K562 (cell line): Measurements from ENCODE around the gene FDX2. TPM values are rescaled to one million over a fixed set of nuclear protein-coding genes. Genes with fewer than 3 reads are reported as not detected.
A peak's percentile ranks its signal among the peaks of the same experiment; 100 is the strongest.

ENCODE experiments used
- ARID1B ChIP-seq: fragments of 450-650 bp; IDR thresholded peaks from 2 replicates; pipeline ENCODE4 v1.6.1; 2016; ENCODE audit warnings: antibody characterized with exemption, mild to moderate bottlenecking, inconsistent platforms
- CTCFL ChIP-seq: IDR thresholded peaks from 2 replicates; pipeline ENCODE4 v1.6.1; 2011; ENCODE audit warnings: borderline replicate concordance, low read depth, mild to moderate bottlenecking, moderate library complexity, low read length; ENCODE audit not compliant: insufficient read depth, poor library complexity, severe bottlenecking
- ELK1 ChIP-seq: sonication (generic); formaldehyde crosslinking; IDR thresholded peaks from 2 replicates; pipeline ENCODE4 v1.8.1; 2022; ENCODE audit warnings: missing genetic modification reagents
- EP400 ChIP-seq: fragments of 450-650 bp; IDR thresholded peaks from 2 replicates; pipeline ENCODE4 v1.6.1; 2017; ENCODE audit warnings: antibody characterized with exemption, mild to moderate bottlenecking, moderate library complexity
- HNRNPLL ChIP-seq: fragments of 200-400 bp; formaldehyde crosslinking; IDR thresholded peaks from 2 replicates; pipeline ENCODE4 v1.6.1; 2017; ENCODE audit warnings: low read length, low read depth, mild to moderate bottlenecking; ENCODE audit not compliant: poor library complexity, severe bottlenecking
- HNRNPUL1 ChIP-seq: fragments of 200-400 bp; formaldehyde crosslinking; IDR thresholded peaks from 2 replicates; pipeline ENCODE4 v1.6.1; 2017; ENCODE audit warnings: low read length
- ILF3 ChIP-seq: fragments of 450-650 bp; IDR thresholded peaks from 2 replicates; pipeline ENCODE4 v1.6.1; 2018; ENCODE audit warnings: antibody characterized with exemption, mild to moderate bottlenecking, moderate library complexity, borderline replicate concordance
- MAFK ChIP-seq: IDR thresholded peaks from 2 replicates; pipeline ENCODE4 v1.6.1; 2011; ENCODE audit warnings: low read length, improper control_type of control experiment
- MIER1 ChIP-seq: fragments of 450-650 bp; IDR thresholded peaks from 2 replicates; pipeline ENCODE4 v1.6.1; 2016; ENCODE audit warnings: antibody characterized with exemption, mild to moderate bottlenecking, low read depth
- MLX ChIP-seq, 2 experiments: fragments of 450-650 bp in 1 of 2; sonication (generic) in 1 of 2; formaldehyde crosslinking; conservative IDR thresholded peaks; 2 replicates each; pipeline versions ENCODE4 v1.4.0 to v1.8.1; 2020 to 2022; ENCODE audit warnings: mild to moderate bottlenecking in 1 of 2, missing genetic modification reagents in 1 of 2
- NCOR1 ChIP-seq: fragments of 450-650 bp; IDR thresholded peaks from 2 replicates; pipeline ENCODE4 v1.6.1; 2016; ENCODE audit warnings: mild to moderate bottlenecking, moderate library complexity
- POLR2AphosphoS2 ChIP-seq: IDR thresholded peaks from 2 replicates; pipeline ENCODE4 v1.6.1; 2012; ENCODE audit warnings: low read length, improper control_type of control experiment
- RBFOX2 ChIP-seq: fragments of 200-400 bp; formaldehyde crosslinking; IDR thresholded peaks from 2 replicates; pipeline ENCODE4 v1.6.1; 2017; ENCODE audit warnings: low read depth, mild to moderate bottlenecking, low read length, moderate library complexity
- RHOXF2B ChIP-seq: fragments of 250-450 bp; sonication (Bioruptor Pico); conservative IDR thresholded peaks from 2 replicates; pipeline ENCODE4 v1.5.1; 2021
- SREBF2 ChIP-seq: sonication (generic); formaldehyde crosslinking; IDR thresholded peaks from 2 replicates; pipeline ENCODE4 v1.4.0; 2020; ENCODE audit warnings: mild to moderate bottlenecking, missing genetic modification reagents
- TAF1 ChIP-seq: IDR thresholded peaks from 2 replicates; pipeline ENCODE4 v1.6.1; 2011; ENCODE audit warnings: mild to moderate bottlenecking, low read length, moderate library complexity; ENCODE audit not compliant: insufficient read depth, control insufficient read depth, severe bottlenecking; ENCODE audit errors: extremely low read depth
- TBL1XR1 ChIP-seq, 2 experiments: IDR thresholded peaks; 2 replicates each; pipeline ENCODE4 v1.6.1; 2012; ENCODE audit warnings: improper control_type of control experiment in 2 of 2, low read length in 2 of 2, mild to moderate bottlenecking in 1 of 2
- ZC3H11A ChIP-seq: IDR thresholded peaks from 2 replicates; pipeline ENCODE4 v1.6.1; 2012; ENCODE audit warnings: low read depth, low read length, improper control_type of control experiment
- ZFP30 ChIP-seq: fragments of 250-450 bp; sonication (Bioruptor Pico); IDR thresholded peaks from 2 replicates; pipeline ENCODE4 v1.8.0; 2022; ENCODE audit warnings: moderate library complexity, mild to moderate bottlenecking, inconsistent platforms, borderline replicate concordance
- ZFX ChIP-seq: sonication (generic); formaldehyde crosslinking; IDR thresholded peaks from 2 replicates; pipeline ENCODE4 v1.8.0; 2022; ENCODE audit warnings: mild to moderate bottlenecking, missing genetic modification reagents, moderate library complexity
- ZNF41 ChIP-seq: fragments of 250-450 bp; sonication (Bioruptor Pico); conservative IDR thresholded peaks from 2 replicates; pipeline ENCODE4 v1.4.0; 2020; ENCODE audit warnings: mild to moderate bottlenecking
- polyA plus RNA-seq, 8 experiments: library from polyadenylated mRNA; depleted of rRNA in 4 of 8; stranded (reverse) in 5 of 8; unstranded in 3 of 8; fragments of >200 nt; fragmentation: Nextera tagmentation in 2 of 8; fragmentation: Illumina TruSeq in 1 of 8; extraction: Ambion mirVana in 2 of 8; extraction: Trizol in 1 of 8; gene quantifications; 2 replicates each; pipeline versions ENCODE4 v1.2.1 to v1.2.3, GENCODE V29; 2011 to 2014; ENCODE audit warnings: inconsistent platforms in 1 of 8, missing spikeins in 1 of 8
- total RNA-seq, 7 experiments: library from RNA; depleted of rRNA in 6 of 7; stranded (reverse); fragments of >200 nt in 6 of 7; fragmentation: Illumina TruSeq in 2 of 7; extraction: Trizol in 2 of 7; gene quantifications; 2 replicates each; pipeline versions ENCODE4 v1.2.1 to v1.2.3, GENCODE V29; 2011 to 2021; ENCODE audit warnings: low replicate concordance in 1 of 7
- TF ChIP-seq, protein P1 (sequence below): IDR thresholded peaks from 2 replicates; pipeline ENCODE4 v1.6.1; 2016; ENCODE audit warnings: missing genetic modification characterization, missing compliant biosample characterization

Gene FDX2
- total and polyA plus RNA-seq, 9 of the 15 experiments (the other 6 are each of a cell fraction or from before 2014, with no cell fraction given) = 2.5 to 49.8 (median 29.7) TPM

DNA sequence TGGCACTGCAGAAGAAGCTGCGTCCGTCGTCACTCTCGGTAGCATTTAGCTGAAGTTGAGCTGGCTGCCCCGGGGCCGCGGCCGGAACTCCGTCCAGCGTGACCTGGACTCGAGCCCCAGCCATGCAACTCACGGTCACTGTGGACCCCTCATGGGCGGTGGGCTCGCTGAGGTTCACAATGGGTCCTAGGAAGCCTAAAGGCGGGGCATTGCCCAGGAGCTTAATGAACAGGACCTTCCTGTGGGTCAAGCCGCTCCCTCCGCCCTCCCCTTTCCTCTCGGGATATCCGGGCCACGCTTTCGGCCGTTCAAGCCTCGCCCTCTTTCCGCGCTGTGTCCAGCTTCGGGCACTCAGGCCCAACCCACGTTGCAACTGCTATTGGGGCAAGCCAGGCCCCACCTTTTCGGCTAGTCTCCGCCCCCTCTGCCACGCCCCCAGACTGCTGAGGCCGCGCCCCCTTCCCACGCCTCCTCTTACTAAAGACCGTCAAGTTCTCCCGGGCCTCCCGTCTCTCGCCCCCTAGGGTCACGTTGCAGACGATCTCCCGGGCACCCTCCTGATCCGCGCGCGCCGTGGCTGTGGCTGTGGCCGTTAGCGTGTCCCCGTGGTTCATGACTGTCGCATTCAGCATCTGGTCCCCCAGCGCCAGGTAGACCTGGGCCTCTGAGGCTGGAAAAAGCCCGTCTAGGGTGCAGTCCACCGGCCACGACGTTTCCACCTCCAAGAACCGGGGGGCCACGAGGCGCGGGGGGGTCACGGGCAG lies 19.0 kb upstream of the FDX2 start (continued):
- TF ChIP-seq, protein P1, sequence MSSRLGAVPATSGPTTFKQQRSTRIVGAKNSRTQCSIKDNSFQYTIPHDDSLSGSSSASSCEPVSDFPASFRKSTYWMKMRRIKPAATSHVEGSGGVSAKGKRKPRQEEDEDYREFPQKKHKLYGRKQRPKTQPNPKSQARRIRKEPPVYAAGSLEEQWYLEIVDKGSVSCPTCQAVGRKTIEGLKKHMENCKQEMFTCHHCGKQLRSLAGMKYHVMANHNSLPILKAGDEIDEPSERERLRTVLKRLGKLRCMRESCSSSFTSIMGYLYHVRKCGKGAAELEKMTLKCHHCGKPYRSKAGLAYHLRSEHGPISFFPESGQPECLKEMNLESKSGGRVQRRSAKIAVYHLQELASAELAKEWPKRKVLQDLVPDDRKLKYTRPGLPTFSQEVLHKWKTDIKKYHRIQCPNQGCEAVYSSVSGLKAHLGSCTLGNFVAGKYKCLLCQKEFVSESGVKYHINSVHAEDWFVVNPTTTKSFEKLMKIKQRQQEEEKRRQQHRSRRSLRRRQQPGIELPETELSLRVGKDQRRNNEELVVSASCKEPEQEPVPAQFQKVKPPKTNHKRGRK (tag) = no peak
- no peak for TF ChIP-seq ILF3
- TF ChIP-seq CTCFL = peak; percentile 24
- TF ChIP-seq TAF1 = no peak
- TF ChIP-seq HNRNPLL = peak; percentile 23
- no peak for TF ChIP-seq ARID1B
- peak; percentile 83 for TF ChIP-seq ZFX (CRISPR knock-in tag)
- no peak for TF ChIP-seq NCOR1
- no peak for TF ChIP-seq ELK1 (CRISPR knock-in tag)
- TF ChIP-seq POLR2AphosphoS2 = no peak
- no peak for TF ChIP-seq RHOXF2B (CRISPR knock-in tag)
- no peak for TF ChIP-seq ZNF41 (CRISPR knock-in tag)
- TF ChIP-seq ZC3H11A = no peak
- TF ChIP-seq EP400 = peak; percentile 75
- TF ChIP-seq SREBF2 = no peak
- TF ChIP-seq ZFP30 = no peak
- peak; percentile 79 for TF ChIP-seq RBFOX2
- TF ChIP-seq HNRNPUL1 = no peak
- no peak for TF ChIP-seq MIER1
- TF ChIP-seq MLX (CRISPR knock-in tag; conservative IDR thresholded peaks at IDR 0.05) = no peak
- no peak for TF ChIP-seq TBL1XR1 (IDR thresholded peaks at IDR 0.05; ENCODE audit: low read length in 2 of 2)
- no peak for TF ChIP-seq MAFK
